Peyer's patch (tissue), 4 donors: ENCODE results near the gene CHAC1. TPM values are rescaled to one million over a fixed set of nuclear protein-coding genes. Genes with fewer than 3 reads are reported as not detected.

Experiments used
- DNase-seq, 3 donors: peaks; one replicate each; pipeline ENCODE4 v3.0.0-alpha.2; 2017 to 2019
- H3K27ac ChIP-seq, 4 donors: fragments of 200-600 bp; sonication (generic); one replicate each; pipeline ENCODE4 v1.5.1; 2016 to 2019
- H3K27me3 ChIP-seq, 2 donors: fragments of 200-600 bp; sonication (generic); one replicate each; pipeline ENCODE4 v1.5.1; 2019
- H3K36me3 ChIP-seq, 3 donors: fragments of 200-600 bp; sonication (generic); one replicate each; pipeline ENCODE4 v1.5.1; 2016 to 2019
- H3K4me1 ChIP-seq, 4 donors: fragments of 200-600 bp; sonication (generic); one replicate each; pipeline ENCODE4 v1.5.1; 2016 to 2019
- H3K4me3 ChIP-seq, 4 donors: fragments of 200-600 bp; sonication (generic); 1 replicate in 3 of 4; 2 replicates in 1 of 4; pipeline ENCODE4 v1.5.1; 2016 to 2019; ENCODE audit warnings: mild to moderate bottlenecking in 1 of 4
- H3K9me3 ChIP-seq, 4 donors: fragments of 200-600 bp; sonication (generic); one replicate each; pipeline ENCODE4 v1.5.1; 2016 to 2019; ENCODE audit warnings: mild to moderate bottlenecking in 1 of 4
- POLR2A ChIP-seq, 2 donors: fragments of 450-650 bp; IDR thresholded peaks; one replicate each; pipeline ENCODE4 v1.5.1; 2017; ENCODE audit warnings: antibody characterized with exemption in 2 of 2, mild to moderate bottlenecking in 2 of 2, moderate library complexity in 2 of 2
- total RNA-seq, 4 donors: library from RNA; depleted of rRNA; stranded (reverse); fragments of >200 nt; gene quantifications; one replicate each; pipeline ENCODE4 v1.1.0, GENCODE V29; 2016
- TF ChIP-seq, protein P1 (sequence below), 6 experiments: fragments of 450-650 bp in 4 of 6; fragments of 200-600 bp in 2 of 6; sonication (generic) in 1 of 6; IDR thresholded peaks; one replicate each; pipeline ENCODE4 v1.5.1; 2017 to 2019; ENCODE audit warnings: antibody characterized with exemption in 6 of 6, mild to moderate bottlenecking in 3 of 6, moderate library complexity in 1 of 6

The CHAC1 gene
- total RNA-seq, 4 donors from 2014 or later: 2.4 TPM; not detected in 3

DNA sequence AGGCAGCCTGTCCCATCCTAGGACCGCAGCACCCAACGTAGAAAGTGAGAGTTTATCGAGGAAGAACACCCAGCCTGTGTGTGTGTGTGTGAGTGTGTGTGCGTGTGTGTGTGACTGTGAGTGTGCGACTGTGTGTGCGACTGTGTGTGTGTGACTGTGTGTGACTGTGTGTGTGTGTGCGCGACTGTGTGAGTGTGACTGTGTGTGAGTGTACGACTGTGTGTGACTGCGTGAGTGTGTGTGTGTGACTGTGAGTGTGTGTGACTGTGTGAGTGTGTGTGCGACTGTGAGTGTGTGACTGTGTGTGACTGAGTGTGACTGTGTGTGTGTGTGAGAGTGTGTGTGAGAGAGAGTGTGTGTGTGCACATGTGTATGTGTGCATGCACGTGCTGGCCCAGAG, 39.3 kb upstream of the CHAC1 start:
- no peak overlapping the region for H3K4me3 ChIP-seq
- peaks cover 0 to 12% (median 0%) of the 10 kb centered on the region in 4 donors for H3K4me1 ChIP-seq
- H3K36me3 ChIP-seq: no peaks in the 10 kb centered on the region
- TF ChIP-seq, protein P1, sequence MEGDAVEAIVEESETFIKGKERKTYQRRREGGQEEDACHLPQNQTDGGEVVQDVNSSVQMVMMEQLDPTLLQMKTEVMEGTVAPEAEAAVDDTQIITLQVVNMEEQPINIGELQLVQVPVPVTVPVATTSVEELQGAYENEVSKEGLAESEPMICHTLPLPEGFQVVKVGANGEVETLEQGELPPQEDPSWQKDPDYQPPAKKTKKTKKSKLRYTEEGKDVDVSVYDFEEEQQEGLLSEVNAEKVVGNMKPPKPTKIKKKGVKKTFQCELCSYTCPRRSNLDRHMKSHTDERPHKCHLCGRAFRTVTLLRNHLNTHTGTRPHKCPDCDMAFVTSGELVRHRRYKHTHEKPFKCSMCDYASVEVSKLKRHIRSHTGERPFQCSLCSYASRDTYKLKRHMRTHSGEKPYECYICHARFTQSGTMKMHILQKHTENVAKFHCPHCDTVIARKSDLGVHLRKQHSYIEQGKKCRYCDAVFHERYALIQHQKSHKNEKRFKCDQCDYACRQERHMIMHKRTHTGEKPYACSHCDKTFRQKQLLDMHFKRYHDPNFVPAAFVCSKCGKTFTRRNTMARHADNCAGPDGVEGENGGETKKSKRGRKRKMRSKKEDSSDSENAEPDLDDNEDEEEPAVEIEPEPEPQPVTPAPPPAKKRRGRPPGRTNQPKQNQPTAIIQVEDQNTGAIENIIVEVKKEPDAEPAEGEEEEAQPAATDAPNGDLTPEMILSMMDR (IDR thresholded peaks at IDR 0.05): no peak
- TF ChIP-seq POLR2A (IDR thresholded peaks at IDR 0.05): no peak
- H3K27me3 ChIP-seq: no peaks in the 10 kb centered on the region
- no peak overlapping the region for H3K27ac ChIP-seq
- no peaks in the 10 kb centered on the region for H3K9me3 ChIP-seq
- no peak for DNase-seq

DNA sequence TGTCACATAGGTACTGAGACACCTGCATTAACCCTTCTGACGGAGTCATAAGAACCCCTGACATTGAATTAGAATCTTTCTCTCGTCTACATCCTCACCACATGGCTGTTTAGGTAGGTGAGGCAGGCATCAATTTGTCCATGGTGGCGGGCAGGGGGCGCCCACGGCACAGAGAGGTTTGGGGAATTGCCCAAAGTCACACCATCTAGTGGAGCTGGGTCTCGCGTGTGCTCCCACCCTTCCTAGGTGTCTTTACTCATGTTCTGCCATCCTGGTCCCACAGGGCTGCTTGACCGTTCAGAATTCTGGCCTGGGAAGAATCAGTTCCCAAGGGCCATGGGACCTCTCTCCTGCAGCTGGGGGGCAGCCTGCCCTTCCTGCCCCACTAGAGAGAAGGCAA, 38.8 kb upstream of the CHAC1 start:
- Histone ChIP-seq H3K4me1 (peaks cover 0 to 7% (median 0%) of the 10 kb centered on the region in 4 donors), H3K27ac (no peak overlapping the region), H3K27me3 (no peaks in the 10 kb centered on the region), H3K4me3 (no peak overlapping the region), H3K36me3 (no peaks in the 10 kb centered on the region), H3K9me3 (no peaks in the 10 kb centered on the region)
- no peak for DNase-seq
- no peak for TF ChIP-seq POLR2A (IDR thresholded peaks at IDR 0.05)
- TF ChIP-seq, protein P1 (IDR thresholded peaks at IDR 0.05): no peak

DNA sequence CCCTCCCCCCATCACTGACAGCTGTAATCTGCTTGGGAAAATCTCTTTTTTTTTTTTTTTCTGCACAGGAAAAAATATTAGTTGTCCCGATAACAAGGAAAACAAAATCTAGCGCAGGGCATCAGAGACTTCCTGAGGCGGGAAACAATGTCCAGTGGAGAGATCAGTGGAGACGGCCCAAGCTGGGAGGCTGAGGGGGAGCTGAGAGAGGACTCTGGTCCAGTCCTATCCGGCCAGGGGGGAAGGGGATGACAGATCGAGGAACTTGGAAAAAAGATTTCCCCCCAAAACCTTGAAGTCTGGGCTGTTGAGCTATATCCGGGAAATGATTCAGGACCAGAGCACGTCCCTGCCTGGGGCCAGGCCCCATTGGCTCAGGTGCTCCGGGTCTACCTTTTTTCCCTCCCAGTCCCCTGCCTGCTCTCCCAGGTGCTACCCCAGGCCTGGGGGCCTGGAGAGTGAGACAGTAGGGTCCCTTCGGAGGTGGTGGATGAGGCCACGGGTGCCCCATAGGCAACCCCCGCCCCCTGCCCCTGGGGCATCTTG, 38.1 kb upstream of the CHAC1 start:
- Histone ChIP-seq H3K4me3 (no peak overlapping the region), H3K27ac (no peak overlapping the region), H3K27me3 (no peaks in the 10 kb centered on the region), H3K36me3 (no peaks in the 10 kb centered on the region), H3K4me1 (no peaks in the 10 kb centered on the region), H3K9me3 (no peaks in the 10 kb centered on the region)
- TF ChIP-seq, protein P1 (IDR thresholded peaks at IDR 0.05): no peak
- no peak for TF ChIP-seq POLR2A (IDR thresholded peaks at IDR 0.05)
- DNase-seq: no peak

DNA sequence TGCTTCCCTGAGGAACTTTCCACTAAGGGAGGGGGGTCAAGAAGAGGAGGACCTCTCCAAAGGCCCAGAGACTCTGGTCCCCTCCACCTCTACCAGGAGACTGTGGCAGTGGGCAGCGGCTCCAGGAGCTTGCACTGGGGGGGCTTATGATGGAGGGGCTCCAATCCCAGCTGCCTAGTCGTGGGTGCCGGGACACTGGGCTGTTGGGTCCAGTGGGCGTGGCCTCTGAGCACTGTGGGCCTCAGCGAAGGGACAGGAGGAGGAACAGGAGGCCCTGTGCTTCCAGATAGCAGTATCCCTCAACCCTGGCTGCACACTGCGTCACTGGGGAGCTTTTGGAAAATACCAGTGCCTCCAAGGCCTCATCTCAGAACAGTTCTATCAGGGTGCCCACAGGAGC, 37.6 kb upstream of the CHAC1 start:
- Histone ChIP-seq H3K27ac (no peak overlapping the region), H3K27me3 (no peaks in the 10 kb centered on the region), H3K36me3 (no peaks in the 10 kb centered on the region), H3K4me1 (no peaks in the 10 kb centered on the region), H3K4me3 (no peak overlapping the region), H3K9me3 (no peaks in the 10 kb centered on the region)
- no peak for TF ChIP-seq POLR2A (IDR thresholded peaks at IDR 0.05)
- TF ChIP-seq, protein P1 (IDR thresholded peaks at IDR 0.05): no peak
- no peak for DNase-seq

DNA sequence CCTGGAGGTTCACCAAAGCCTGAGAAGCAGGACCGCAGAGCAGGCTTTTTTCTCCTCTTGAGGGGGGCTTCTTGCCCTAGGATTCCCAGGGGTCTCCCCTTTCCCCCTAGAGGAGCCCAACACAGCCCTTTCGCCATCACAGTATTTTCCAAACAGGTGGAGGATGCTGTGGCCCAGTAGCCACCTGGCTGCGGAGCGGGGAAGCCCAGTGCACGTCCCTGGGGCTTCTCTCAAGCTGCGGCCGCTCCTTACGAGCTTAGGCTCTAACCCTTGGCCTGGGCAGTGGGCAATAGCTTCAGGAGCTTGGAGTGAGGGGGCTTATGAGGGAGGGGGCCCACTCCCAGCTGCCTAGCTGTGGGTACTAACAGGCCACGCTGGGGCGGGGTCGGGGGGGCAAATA, 35.7 kb upstream of the CHAC1 start:
- peaks cover 0 to 9% (median 0%) of the 10 kb centered on the region in 4 donors for H3K4me1 ChIP-seq
- TF ChIP-seq POLR2A (IDR thresholded peaks at IDR 0.05): no peak
- TF ChIP-seq, protein P1 (IDR thresholded peaks at IDR 0.05): no peak
- peak overlapping the region in 2 of 4 donors; percentile 26 to 49 for H3K27ac ChIP-seq
- H3K9me3 ChIP-seq: no peaks in the 10 kb centered on the region
- H3K27me3 ChIP-seq: no peaks in the 10 kb centered on the region
- no peaks in the 10 kb centered on the region for H3K36me3 ChIP-seq
- no peak overlapping the region for H3K4me3 ChIP-seq
- DNase-seq: no peak
